HG03460 (cell line): ENCODE measurements around the gene PRR23C.

Source experiments
- ATAC-seq: cut with Tn5 transposase; IDR thresholded peaks from one replicate; pipeline ENCODE4 v1.9.1; 2021; ENCODE audit not compliant: unreplicated experiment

PRR23C gene

DNA sequence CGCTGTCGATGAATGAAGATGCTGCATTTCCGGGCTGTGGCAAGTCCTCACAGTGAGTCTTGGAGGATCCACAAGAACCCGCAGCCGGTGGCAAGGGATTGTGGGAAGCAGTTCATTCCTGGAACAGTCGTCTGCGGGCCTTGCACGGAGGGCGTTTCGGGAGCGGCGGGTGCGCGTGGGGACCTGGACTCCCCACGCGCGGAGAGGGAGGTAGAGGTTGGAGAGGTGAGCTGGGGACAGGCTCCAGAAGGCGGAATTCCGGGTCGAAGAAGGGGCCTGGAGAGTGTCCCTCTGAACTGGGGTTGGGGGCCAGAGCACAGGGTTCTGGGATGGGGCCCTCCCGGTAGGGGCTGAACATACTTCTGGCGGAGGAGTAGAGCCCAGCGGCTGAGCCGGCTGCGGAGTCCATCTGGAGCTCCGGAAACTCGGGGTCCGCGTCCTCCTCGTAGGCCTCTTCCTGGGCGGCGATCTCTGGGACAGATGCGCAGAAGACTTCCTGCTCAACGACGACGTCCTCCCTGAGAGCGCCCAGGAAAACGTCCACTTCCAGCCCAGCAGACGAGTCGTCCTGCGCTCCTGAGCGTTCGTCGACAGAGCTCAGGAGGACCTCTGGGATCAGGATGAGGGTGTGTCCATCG, 39.2 kb downstream of the PRR23C start:
- no peak for ATAC-seq

DNA sequence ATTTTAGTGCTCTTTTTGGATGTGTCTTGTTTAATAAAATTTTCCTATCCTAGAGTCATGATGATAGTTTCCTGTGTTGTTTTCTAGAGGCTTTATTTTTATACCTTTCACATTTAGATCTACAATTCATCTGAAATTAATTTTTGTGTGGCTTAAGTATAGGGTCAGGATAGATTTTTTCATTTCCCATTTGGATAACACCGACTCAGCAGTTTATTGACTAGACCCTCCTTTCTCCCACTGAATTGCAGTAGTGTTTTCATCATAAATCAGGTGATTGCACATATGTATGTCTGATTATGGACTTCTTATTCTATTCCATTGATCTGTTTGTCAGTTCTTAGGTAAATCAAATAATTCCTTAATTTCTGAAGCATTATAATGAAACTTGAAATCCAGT, 49.0 kb downstream of the PRR23C start:
- no peak for ATAC-seq
